ENCODE data around the gene OPCML.

OPCML gene

GRCh38 chr11:133228471-133229329 is 303.6 kb downstream of the OPCML start:
- TF ChIP-seq CTCF (conservative IDR thresholded peaks at IDR 0.05; ENCODE audit: low read depth): no peak
- ChIA-PET CTCF (no interaction called here), POLR2A (ENCODE audit: low non-redundant PET) (no interaction called here)
- no peak overlapping the region for H3K27ac ChIP-seq
- no peak for DNase-seq (ENCODE audit: low spot score)

GRCh38 chr11:133227632-133228111 is 304.6 kb downstream of the OPCML start:
- no peak overlapping the region for H3K27ac ChIP-seq
- CTCF ChIA-PET: no interaction called here
- DNase-seq (ENCODE audit: low spot score): no peak
- TF ChIP-seq CTCF (conservative IDR thresholded peaks at IDR 0.05; ENCODE audit: low read depth): no peak
- POLR2A ChIA-PET (ENCODE audit: low non-redundant PET): no interaction called here

GRCh38 chr11:133224271-133224670 is 308.0 kb downstream of the OPCML start:
- TF ChIP-seq CTCF (conservative IDR thresholded peaks at IDR 0.05; ENCODE audit: low read depth): no peak

GRCh38 chr11:133222425-133223330 is 309.6 kb downstream of the OPCML start:
- TF ChIP-seq CTCF (conservative IDR thresholded peaks at IDR 0.05; ENCODE audit: low read depth): no peak
- POLR2A ChIA-PET (ENCODE audit: low non-redundant PET): no interaction called here
- no peak overlapping the region for H3K27ac ChIP-seq
- no peak for DNase-seq (ENCODE audit: low spot score)
- CTCF ChIA-PET: no interaction called here

More at GRCh38 chr11:133224271-133224670, 308.0 kb downstream of the OPCML start:
- POLR2A ChIA-PET (ENCODE audit: low non-redundant PET): no interaction called here
- H3K27ac ChIP-seq: no peak overlapping the region
- no peak for DNase-seq (ENCODE audit: low spot score)
- CTCF ChIA-PET: no interaction called here

DNA sequence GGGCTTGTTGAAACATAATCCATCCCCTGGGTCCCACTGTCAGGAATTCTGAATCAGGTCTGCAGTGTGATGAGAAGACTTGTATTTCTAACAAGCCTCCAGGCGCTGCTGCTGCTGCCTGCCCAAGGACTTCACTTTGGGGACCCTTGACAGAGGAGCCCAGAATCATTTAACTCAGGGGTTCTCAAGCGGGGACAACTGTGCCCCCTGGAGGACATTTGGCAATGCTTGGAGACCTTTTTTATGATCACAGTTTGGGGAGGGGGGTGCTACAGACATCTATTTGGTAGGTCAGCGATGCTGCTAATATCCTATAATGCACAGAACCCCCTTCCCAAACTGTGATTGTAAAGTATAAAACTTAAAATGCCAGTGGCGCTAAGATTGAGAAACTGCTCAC is 312.8 kb downstream of the OPCML start:
- no peak overlapping the region for H3K27ac ChIP-seq
- DNase-seq (ENCODE audit: low spot score): no peak
- ChIA-PET POLR2A (ENCODE audit: low non-redundant PET) (no interaction called here), CTCF (no interaction called here)
- no peak for TF ChIP-seq CTCF (conservative IDR thresholded peaks at IDR 0.05; ENCODE audit: low read depth)

- no peak for DNase-seq (ENCODE audit: low spot score)
- CTCF ChIA-PET: no interaction called here
- H3K27ac ChIP-seq: no peak overlapping the region
- POLR2A ChIA-PET (ENCODE audit: low non-redundant PET): no interaction called here
- TF ChIP-seq CTCF (conservative IDR thresholded peaks at IDR 0.05; ENCODE audit: low read depth): no peak
These were observed 315.5 kb downstream of the OPCML start for GRCh38 chr11:133216813-133217212.
